ENCODE results near the gene CST6. TPM values are rescaled to one million over a fixed set of nuclear protein-coding genes. Genes with fewer than 3 reads are reported as not detected.

CST6 gene
- total RNA-seq, 4 donors from 2014 or later, result 1.6 to 6.2 TPM; not detected in 2

- DNase-seq (ENCODE audit: low spot score), result no peak
- no peak for ATAC-seq (ENCODE audit: low FRiP score)
- TF ChIP-seq CTCF (IDR thresholded peaks at IDR 0.05), result no peak
These were observed 36.9 kb downstream of the CST6 start, which contains the start of gene GAL3ST3 for GRCh38 chr11:66048547-66049323. Gene GAL3ST3 (minus strand): TSS chr11:66049161. CDS start chr11:66045415, 3,746 bp downstream.

- TF ChIP-seq CTCF (IDR thresholded peaks at IDR 0.05), result no peak
- DNase-seq (ENCODE audit: low spot score) (no peak), ATAC-seq (ENCODE audit: low FRiP score) (no peak)
These were observed 38.9 kb downstream of the CST6 start for GRCh38 chr11:66050581-66051231.

GRCh38 chr11:66051371-66051765 lies 39.6 kb downstream of the CST6 start:
- no peak for TF ChIP-seq CTCF (IDR thresholded peaks at IDR 0.05)
- ATAC-seq (ENCODE audit: low FRiP score), result no peak
- no peak for DNase-seq (ENCODE audit: low spot score)

- peak; percentile 82 for DNase-seq (ENCODE audit: low spot score)
- no peak for TF ChIP-seq CTCF (IDR thresholded peaks at IDR 0.05)
- ATAC-seq (ENCODE audit: low FRiP score), result peak; percentile 99
These were observed 40.2 kb downstream of the CST6 start, which contains the start of gene SF3B2 for GRCh38 chr11:66051766-66052663. Gene SF3B2 (plus strand): TSS chr11:66052364. CDS start chr11:66052385, 21 bp downstream.

GRCh38 chr11:66052664-66052982 lies 40.8 kb downstream of the CST6 start:
- no peak for ATAC-seq (ENCODE audit: low FRiP score)
- TF ChIP-seq CTCF (IDR thresholded peaks at IDR 0.05), result no peak
- DNase-seq (ENCODE audit: low spot score), result no peak

- no peak for DNase-seq (ENCODE audit: low spot score)
- TF ChIP-seq CTCF (IDR thresholded peaks at IDR 0.05), result no peak
These were observed 43.2 kb downstream of the CST6 start for GRCh38 chr11:66055021-66055420.

More at GRCh38 chr11:66055021-66055420, 43.2 kb downstream of the CST6 start:
- no peak for ATAC-seq (ENCODE audit: low FRiP score)

Data from omental fat pad (tissue), 4 donors.